HUES64 (cell line): ENCODE measurements around the gene RBM33.

Experiments used
- H3K27ac ChIP-seq: 2 replicates; pipeline ENCODE4 v1.7.0; 2013; ENCODE audit warnings: low read depth, low read length, inconsistent platforms
- H3K27me3 ChIP-seq: 2 replicates; pipeline ENCODE4 v1.6.1; 2013; ENCODE audit warnings: mild to moderate bottlenecking, low read length; ENCODE audit not compliant: insufficient read depth
- H3K36me3 ChIP-seq: 2 replicates; pipeline ENCODE4 v1.6.1; 2013; ENCODE audit warnings: mild to moderate bottlenecking, low read length; ENCODE audit not compliant: insufficient read depth
- H3K4me1 ChIP-seq: 2 replicates; pipeline ENCODE4 v1.6.1; 2013; ENCODE audit warnings: mild to moderate bottlenecking, low read length, moderate library complexity; ENCODE audit not compliant: insufficient read depth
- H3K4me3 ChIP-seq: 2 replicates; pipeline ENCODE4 v1.5.1; 2013; ENCODE audit warnings: mild to moderate bottlenecking, low read length, moderate library complexity
- H3K9ac ChIP-seq: 2 replicates; pipeline ENCODE4 v1.6.1; 2013; ENCODE audit warnings: mild to moderate bottlenecking, low read depth, low read length
- H3K9me3 ChIP-seq: 2 replicates; pipeline ENCODE4 v1.6.1; 2013; ENCODE audit warnings: low read depth, low read length; ENCODE audit not compliant: insufficient read depth
- WGBS: fragments of 150-250, 120-280 bp; methylation state at CpG from one replicate; pipeline ENCODE4 v1.1.7; 2013; ENCODE audit warnings: missing lambda C conversion rate; 5-methylcytosine and 5-hydroxymethylcytosine counted together

The RBM33 gene

DNA sequence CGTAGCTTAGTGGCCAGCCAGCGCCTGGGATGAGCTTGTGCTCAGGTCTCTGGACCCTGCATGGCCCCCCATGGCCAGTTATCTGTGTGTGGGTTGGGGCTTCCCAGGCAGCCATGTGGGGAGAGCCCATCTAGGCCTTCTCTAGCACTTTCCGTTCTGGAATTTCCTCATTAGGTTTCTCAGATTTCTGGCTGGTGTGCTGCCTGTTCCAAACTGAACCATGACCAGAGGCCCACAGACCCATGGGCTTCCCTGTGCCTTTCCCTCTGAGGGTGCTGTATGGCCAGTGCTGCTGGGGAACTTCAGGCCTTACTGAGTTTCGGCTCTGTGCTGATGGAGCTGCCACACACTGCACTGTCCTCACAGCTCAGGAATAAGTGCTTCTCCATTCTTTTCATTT is 117.6 kb downstream of the RBM33 start:
- no peak overlapping the region for H3K9ac ChIP-seq
- no peak overlapping the region for H3K4me3 ChIP-seq
- peaks cover 4% of the 10 kb centered on the region; the same call in 1 of the 2 replicates for H3K9me3 ChIP-seq
- WGBS: 95% methylated on average over 4 of the region's 4 CpGs
- H3K27me3 ChIP-seq: no peaks in the 10 kb centered on the region
- peaks cover 46% of the 10 kb centered on the region for H3K36me3 ChIP-seq
- H3K4me1 ChIP-seq: peaks cover 19% of the 10 kb centered on the region
- no peak overlapping the region for H3K27ac ChIP-seq

DNA sequence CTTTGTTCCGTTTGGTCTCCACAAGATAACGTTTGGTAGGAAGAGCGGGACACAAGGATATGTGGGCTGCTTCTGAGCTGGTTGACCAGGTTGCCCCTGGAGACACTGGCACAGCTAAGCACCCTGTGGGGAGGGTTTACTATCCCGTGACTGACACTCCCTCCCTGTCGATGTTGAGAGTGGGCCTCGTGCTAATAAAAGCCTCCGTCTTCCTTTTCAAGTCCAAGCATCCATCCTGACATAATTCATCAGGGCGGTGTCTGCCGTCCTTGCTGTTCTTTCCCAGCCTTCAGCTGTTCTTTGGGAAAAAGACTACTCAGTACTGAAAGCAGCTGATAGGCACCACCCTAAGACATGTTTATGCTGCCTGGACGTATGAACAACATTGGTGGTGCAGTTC is 118.2 kb downstream of the RBM33 start:
- WGBS: 90% methylated on average over 10 of the region's 10 CpGs

DNA sequence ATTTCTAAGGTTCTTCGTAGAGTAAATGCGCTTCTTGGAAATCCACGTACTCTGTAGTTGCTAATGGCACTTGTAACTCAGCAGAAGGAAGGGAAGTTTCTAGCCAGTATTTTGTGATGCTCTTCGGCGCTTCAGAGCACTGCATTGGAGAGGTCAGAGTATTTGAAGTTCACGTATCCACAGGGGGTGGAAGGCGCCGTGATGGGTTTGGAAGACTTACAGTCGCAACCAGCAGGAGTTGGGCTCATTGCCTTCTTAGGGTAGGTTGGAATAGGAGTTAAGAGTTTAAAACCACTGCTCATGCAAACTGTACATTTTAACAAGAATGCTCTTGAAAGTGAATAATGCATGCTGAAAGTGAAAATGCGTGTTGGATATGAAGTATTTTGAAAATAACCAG is 118.7 kb downstream of the RBM33 start:
- Histone ChIP-seq H3K36me3 (peaks cover 50% of the 10 kb centered on the region), H3K27me3 (no peaks in the 10 kb centered on the region), H3K9me3 (no peaks in the 10 kb centered on the region), H3K27ac (no peak overlapping the region), H3K4me3 (no peak overlapping the region), H3K4me1 (peaks cover 19% of the 10 kb centered on the region), H3K9ac (no peak overlapping the region)
- WGBS: 93% methylated on average over 10 of the region's 10 CpGs

More for the DNA sequence above, 118.2 kb downstream of the RBM33 start:
- H3K27me3 ChIP-seq: no peaks in the 10 kb centered on the region
- peaks cover 19% of the 10 kb centered on the region for H3K4me1 ChIP-seq
- H3K9me3 ChIP-seq: no peaks in the 10 kb centered on the region
- no peak overlapping the region for H3K4me3 ChIP-seq
- H3K9ac ChIP-seq: no peak overlapping the region
- H3K36me3 ChIP-seq: peaks cover 48% of the 10 kb centered on the region
- H3K27ac ChIP-seq: no peak overlapping the region

DNA sequence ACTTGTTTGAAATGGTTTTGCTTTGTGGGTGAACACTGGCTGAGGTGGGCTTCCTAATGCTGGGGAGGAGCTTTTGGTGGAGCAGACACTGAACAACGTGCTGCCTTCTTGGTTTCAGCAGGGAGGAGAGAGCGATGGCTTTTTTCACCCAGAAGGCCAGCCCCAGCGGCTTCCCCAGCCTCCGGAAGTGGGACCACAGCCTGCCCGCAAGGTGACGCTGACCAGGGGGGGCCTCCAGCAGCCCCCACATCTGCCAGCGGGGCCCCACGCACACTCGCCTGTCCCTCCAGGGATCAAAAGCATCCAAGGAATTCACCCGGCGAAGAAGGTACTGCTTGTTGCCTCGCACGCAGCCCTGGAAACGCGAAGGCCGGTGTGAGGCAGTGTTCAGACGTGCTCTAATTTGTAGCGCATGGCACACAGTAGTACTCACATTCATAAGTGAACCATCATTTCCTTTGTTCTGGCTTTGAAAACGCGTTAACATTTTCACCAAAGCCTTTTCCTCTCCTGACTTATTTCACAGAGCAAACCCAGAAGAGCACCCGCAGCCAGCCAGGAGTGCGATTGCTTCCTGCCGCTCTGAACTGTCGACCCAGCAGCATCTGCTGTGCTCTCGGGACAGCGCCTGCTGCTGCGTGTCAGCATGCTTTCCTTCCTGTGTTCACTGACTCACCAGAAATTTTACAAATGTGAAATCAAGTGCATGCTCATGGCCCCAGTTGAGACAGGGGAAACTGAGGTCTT is 119.4 kb downstream of the RBM33 start:
- 90% methylated on average over 27 of the region's 27 CpGs for WGBS
- H3K27ac ChIP-seq: no peak overlapping the region
- H3K4me3 ChIP-seq: no peak overlapping the region
- H3K9me3 ChIP-seq: no peaks in the 10 kb centered on the region
- peaks cover 14% of the 10 kb centered on the region for H3K4me1 ChIP-seq
- H3K36me3 ChIP-seq: peaks cover 47% of the 10 kb centered on the region
- H3K27me3 ChIP-seq: no peaks in the 10 kb centered on the region
- H3K9ac ChIP-seq: 0 out of 2 replicates have a peak overlapping the region, but pooled peaks have one; percentile 6

DNA sequence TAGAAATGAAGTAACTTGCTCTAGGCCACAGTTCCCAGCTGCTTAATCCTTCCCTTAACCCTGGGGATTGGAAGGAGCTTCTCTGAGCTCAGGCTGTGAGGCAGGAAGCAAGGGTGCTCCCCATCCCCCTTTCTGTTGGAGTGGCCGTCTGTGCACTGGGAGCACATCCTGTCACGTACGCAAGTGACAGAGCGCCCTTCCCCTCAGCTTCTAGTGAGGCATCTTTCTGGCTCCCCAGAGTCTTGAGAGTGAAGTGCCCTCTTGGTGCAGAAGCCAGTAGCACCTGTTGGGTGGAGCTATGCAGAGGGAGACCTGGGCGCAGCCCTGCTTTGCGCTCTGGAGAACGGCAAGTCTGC is 120.0 kb downstream of the RBM33 start:
- 94% methylated on average over 7 of the region's 7 CpGs for WGBS
- H3K27ac ChIP-seq: no peak overlapping the region
- no peak overlapping the region for H3K9ac ChIP-seq
- no peaks in the 10 kb centered on the region for H3K27me3 ChIP-seq
- no peaks in the 10 kb centered on the region for H3K9me3 ChIP-seq
- no peak overlapping the region for H3K4me3 ChIP-seq
- peaks cover 53% of the 10 kb centered on the region for H3K36me3 ChIP-seq
- peaks cover 14% of the 10 kb centered on the region for H3K4me1 ChIP-seq

DNA sequence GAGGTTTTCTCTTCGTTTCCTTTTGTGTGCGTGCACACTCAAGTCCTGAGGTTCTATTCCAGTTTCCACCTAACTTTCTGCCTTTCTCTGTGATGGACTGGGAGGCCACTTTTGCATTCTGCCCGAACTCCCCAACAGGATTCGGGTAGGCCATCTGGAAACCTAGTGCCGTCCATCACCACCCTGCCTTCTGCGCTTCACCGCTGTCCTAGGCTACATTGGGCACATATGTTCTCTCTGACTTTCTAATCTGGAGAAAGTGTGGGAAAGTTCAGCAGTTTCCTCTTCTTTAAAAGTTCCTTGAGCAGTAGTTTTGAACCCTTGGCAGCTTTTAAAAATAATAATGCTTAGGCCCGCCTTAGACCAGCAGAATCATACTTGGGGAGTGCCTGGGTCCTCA is 121.0 kb downstream of the RBM33 start:
- Histone ChIP-seq H3K36me3 (peaks cover 58% of the 10 kb centered on the region), H3K4me3 (no peak overlapping the region), H3K27me3 (no peaks in the 10 kb centered on the region), H3K9me3 (no peaks in the 10 kb centered on the region), H3K27ac (no peak overlapping the region), H3K4me1 (peaks cover 14% of the 10 kb centered on the region), H3K9ac (no peak overlapping the region)
- WGBS: 96% methylated on average over 8 of the region's 8 CpGs

DNA sequence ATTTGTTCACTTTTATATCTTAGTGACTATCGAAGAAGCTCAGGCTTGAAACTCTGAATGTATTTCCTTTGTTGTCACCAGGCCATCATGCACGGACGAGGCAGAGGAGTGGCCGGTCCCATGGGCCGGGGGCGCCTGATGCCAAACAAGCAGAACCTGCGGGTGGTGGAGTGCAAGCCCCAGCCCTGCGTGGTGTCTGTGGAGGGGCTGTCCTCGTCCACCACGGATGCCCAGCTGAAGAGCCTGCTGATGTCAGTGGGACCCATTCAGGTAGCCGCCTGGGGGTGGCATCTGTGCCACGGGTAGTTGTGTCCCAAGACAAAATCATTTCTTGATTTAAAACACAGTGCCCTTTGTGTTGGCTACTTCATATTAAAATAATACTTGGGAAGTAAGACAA is 121.9 kb downstream of the RBM33 start:
- Histone ChIP-seq H3K9ac (no peak overlapping the region), H3K27ac (no peak overlapping the region), H3K36me3 (peaks cover 66% of the 10 kb centered on the region), H3K9me3 (no peaks in the 10 kb centered on the region), H3K27me3 (no peaks in the 10 kb centered on the region), H3K4me3 (no peak overlapping the region), H3K4me1 (peaks cover 14% of the 10 kb centered on the region)
- 97% methylated on average over 12 of the region's 12 CpGs for WGBS

DNA sequence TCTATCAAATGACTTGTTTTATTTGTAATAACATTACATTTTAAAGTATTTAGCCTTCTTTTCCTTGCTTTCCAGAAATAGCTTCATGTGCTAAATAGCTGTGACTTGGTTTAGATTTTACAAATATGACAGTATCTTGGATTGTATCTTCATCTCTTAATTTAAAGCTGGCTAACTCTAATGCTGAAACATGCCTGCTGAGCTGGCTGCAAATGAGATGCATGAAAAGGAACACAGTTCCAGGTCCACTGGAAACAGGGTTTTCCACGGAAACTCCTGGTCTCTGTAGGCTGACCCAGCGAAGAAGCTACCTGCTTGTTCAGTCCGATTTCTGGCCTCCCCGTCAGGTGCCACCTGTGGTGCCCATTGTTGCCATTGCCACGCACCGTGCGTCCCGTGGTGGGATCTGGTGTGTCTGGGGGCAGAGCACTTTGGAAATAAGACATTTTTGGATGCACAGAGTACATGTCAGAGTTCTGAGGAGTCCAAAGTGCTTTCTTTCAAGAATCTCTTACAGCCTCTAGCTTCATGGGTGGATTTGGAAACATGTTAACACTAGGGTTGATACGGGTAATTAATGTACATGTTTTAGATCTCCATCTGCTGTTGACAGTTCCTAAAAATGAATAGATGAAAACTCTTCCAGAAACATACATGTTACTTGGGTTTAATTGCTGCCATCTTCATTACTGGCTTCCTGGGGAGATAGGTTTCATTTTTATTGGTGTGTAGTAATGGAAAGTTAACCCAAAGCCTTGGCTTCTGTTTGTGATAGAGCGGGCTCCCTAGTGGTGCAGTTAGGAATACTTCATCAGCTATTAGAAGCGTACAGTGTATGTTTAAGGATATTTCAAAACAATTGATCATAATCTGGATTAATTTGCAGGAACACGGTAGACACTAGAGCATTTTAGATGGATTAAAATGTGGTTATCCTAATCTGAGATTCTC is 122.8 kb downstream of the RBM33 start:
- peaks cover 14% of the 10 kb centered on the region for H3K4me1 ChIP-seq
- H3K36me3 ChIP-seq: peaks cover 73% of the 10 kb centered on the region
- no peak overlapping the region for H3K4me3 ChIP-seq
- WGBS: 96% methylated on average over 11 of the region's 12 CpGs
- H3K27me3 ChIP-seq: no peaks in the 10 kb centered on the region
- H3K9me3 ChIP-seq: no peaks in the 10 kb centered on the region
- H3K9ac ChIP-seq: no peak overlapping the region
- no peak overlapping the region for H3K27ac ChIP-seq

DNA sequence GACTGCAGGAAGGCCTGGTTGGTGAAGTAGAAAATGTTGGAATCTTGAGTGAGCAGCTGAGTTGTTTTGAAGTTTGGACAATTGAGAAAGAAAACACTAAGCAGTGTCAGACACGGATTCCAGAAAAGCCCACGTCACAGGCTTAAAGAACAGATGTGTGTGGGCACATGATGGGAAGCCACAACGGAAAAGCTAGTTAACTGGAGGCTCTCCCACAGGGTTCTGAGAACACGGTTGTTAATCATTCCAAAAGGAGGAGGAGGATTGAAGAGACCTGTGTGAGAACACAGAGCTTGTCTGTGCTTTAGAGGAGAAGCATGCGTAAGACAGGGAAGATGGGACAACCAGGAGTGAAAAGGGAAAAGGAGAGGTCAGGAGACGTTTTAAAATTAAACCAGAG is 125.2 kb downstream of the RBM33 start:
- peaks cover 85% of the 10 kb centered on the region for H3K36me3 ChIP-seq
- 95% methylated on average over 6 of the region's 6 CpGs for WGBS
- H3K4me3 ChIP-seq: no peak overlapping the region
- no peaks in the 10 kb centered on the region for H3K27me3 ChIP-seq
- H3K9ac ChIP-seq: no peak overlapping the region
- H3K4me1 ChIP-seq: no peaks in the 10 kb centered on the region
- no peaks in the 10 kb centered on the region for H3K9me3 ChIP-seq
- H3K27ac ChIP-seq: no peak overlapping the region

DNA sequence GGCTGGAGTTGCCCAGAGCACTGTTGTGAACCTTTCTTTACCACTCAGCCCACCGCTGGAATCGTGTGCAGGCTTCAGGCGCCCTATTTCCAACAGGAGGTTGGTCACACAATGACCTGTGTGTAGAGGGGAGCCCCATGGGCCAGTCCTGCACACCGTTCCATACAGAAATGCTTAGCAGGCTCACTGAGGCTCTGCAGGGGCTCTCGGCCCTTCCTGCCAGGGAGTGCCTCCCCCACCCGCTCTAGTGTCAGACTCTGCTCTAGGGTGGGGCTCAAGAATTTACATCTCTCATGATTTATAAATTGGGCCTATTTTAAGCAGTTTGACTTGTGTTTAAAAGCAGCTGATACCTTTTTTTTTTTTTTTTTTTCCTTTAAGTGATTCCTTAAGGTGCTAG is 125.8 kb downstream of the RBM33 start:
- Histone ChIP-seq H3K27me3 (no peaks in the 10 kb centered on the region), H3K4me3 (no peak overlapping the region), H3K9me3 (no peaks in the 10 kb centered on the region), H3K9ac (no peak overlapping the region), H3K4me1 (no peaks in the 10 kb centered on the region), H3K27ac (no peak overlapping the region), H3K36me3 (peaks cover 85% of the 10 kb centered on the region)
- WGBS: 95% methylated on average over 6 of the region's 6 CpGs

DNA sequence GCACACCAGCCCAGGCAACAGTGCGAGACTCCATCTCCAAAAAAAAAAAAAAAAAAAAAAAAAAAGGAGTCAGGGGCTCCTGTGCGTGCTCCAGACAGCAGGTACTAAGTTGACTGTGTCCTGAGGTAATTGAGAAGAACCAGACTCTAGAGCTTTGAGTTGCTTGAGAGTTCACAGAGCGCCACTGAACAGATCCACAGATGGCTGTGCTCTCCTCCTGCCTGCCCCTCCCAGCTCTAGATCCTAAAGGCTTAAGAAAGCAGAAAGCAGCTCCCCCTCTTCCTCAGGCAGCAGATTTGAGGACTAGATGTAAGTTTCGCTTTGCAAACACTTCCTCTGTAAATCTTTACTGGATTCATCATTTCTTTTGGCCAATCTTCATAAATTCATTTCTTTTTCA is 129.1 kb downstream of the RBM33 start:
- no peaks in the 10 kb centered on the region for H3K4me1 ChIP-seq
- H3K36me3 ChIP-seq: peaks cover 84% of the 10 kb centered on the region
- H3K27me3 ChIP-seq: no peaks in the 10 kb centered on the region
- no peak overlapping the region for H3K4me3 ChIP-seq
- H3K9ac ChIP-seq: no peak overlapping the region
- H3K27ac ChIP-seq: no peak overlapping the region
- WGBS: 95% methylated on average over 3 of the region's 4 CpGs
- H3K9me3 ChIP-seq: no peaks in the 10 kb centered on the region
